Lung (tissue), 13 donors: ENCODE measurements around the gene LHCGR. TPM values are rescaled to one million over a fixed set of nuclear protein-coding genes. Genes with fewer than 3 reads are reported as not detected.

ENCODE experiments used
- ATAC-seq: fragments of 200-7000 bp; cut with Tn5 transposase; one replicate; pipeline ENCODE4 v1.9.1; 2020; ENCODE audit warnings: moderate number of reproducible peaks; ENCODE audit not compliant: insufficient read depth, low FRiP score
- DNase-seq, 3 donors: peaks; one replicate each; pipeline ENCODE4 v3.0.0-alpha.2; 2013 to 2017
- H3K27ac ChIP-seq, 2 donors: one replicate each; pipeline ENCODE4 v1.5.1; 2013; ENCODE audit warnings: mild to moderate bottlenecking in 2 of 2, moderate library complexity in 2 of 2, control low read depth in 1 of 2, inconsistent platforms in 1 of 2, low read depth in 1 of 2, low read length in 1 of 2
- H3K27me3 ChIP-seq, 3 donors: one replicate each; pipeline ENCODE4 v1.5.1; 2013; ENCODE audit warnings: low read length in 2 of 3; ENCODE audit not compliant: control insufficient read depth in 3 of 3, insufficient read depth in 3 of 3
- H3K36me3 ChIP-seq, 4 donors: one replicate each; pipeline ENCODE4 v1.5.1; 2013; ENCODE audit warnings: low read length in 4 of 4, mild to moderate bottlenecking in 1 of 4, moderate library complexity in 1 of 4; ENCODE audit not compliant: control insufficient read depth in 4 of 4, insufficient read depth in 4 of 4
- H3K4me1 ChIP-seq, 5 donors: one replicate each; pipeline ENCODE4 v1.5.1; 2013; ENCODE audit warnings: low read length in 5 of 5, mild to moderate bottlenecking in 2 of 5, moderate library complexity in 1 of 5; ENCODE audit not compliant: control insufficient read depth in 5 of 5, insufficient read depth in 5 of 5
- H3K4me3 ChIP-seq: one replicate; pipeline ENCODE4 v1.5.1; 2013; ENCODE audit warnings: mild to moderate bottlenecking, control low read depth, moderate library complexity
- H3K9ac ChIP-seq, 2 donors: one replicate each; pipeline ENCODE4 v1.5.1; 2013; ENCODE audit warnings: low read length in 2 of 2, control low read depth in 1 of 2; ENCODE audit not compliant: insufficient read depth in 1 of 2
- H3K9me3 ChIP-seq, 4 donors: one replicate each; pipeline ENCODE4 v1.5.1; 2013; ENCODE audit warnings: low read length in 3 of 4, mild to moderate bottlenecking in 1 of 4, moderate library complexity in 1 of 4; ENCODE audit not compliant: control insufficient read depth in 4 of 4, insufficient read depth in 3 of 4
- CTCF ChIP-seq: IDR thresholded peaks from 2 replicates; pipeline ENCODE4 v1.5.1; 2012; ENCODE audit warnings: mild to moderate bottlenecking; ENCODE audit errors: control extremely low read depth, extremely low read depth
- WGBS, 2 donors: extraction: QIAGEN DNeasy Blood & Tissue Kit; methylation state at CpG; one replicate each; pipeline ENCODE4 v1.1.7; 2013; 5-methylcytosine and 5-hydroxymethylcytosine counted together
- polyA plus RNA-seq, 2 donors: library from polyadenylated mRNA; stranded (reverse); fragments of 200-250 nt; gene quantifications; one replicate each; pipeline ENCODE4 v1.2.1, GENCODE V29; 2013
- small RNA-seq: library from RNA; depleted of rRNA; stranded (forward); fragments of <200 nt; gene quantifications from one replicate; pipeline ENCODE3, GENCODE V24; 2014; ENCODE audit warnings: low replicate concordance
- total RNA-seq, 2 donors: library from RNA; depleted of rRNA in 1 of 2; stranded (reverse); fragments of >200 nt in 1 of 2; gene quantifications; one replicate each; pipeline ENCODE4 v1.2.1, GENCODE V29; 2014 to 2021
- donor health status: control.
- donor health status: control.
- donor health status: Bipolar disorder and iron deficiency.
- donor health status: healthy.
- donor health status: DM: yes; HTN: yes; CAD: no.

LHCGR gene
- total and polyA plus RNA-seq, 4 donors = 0.02 to 0.26 (median 0.09) TPM

DNA sequence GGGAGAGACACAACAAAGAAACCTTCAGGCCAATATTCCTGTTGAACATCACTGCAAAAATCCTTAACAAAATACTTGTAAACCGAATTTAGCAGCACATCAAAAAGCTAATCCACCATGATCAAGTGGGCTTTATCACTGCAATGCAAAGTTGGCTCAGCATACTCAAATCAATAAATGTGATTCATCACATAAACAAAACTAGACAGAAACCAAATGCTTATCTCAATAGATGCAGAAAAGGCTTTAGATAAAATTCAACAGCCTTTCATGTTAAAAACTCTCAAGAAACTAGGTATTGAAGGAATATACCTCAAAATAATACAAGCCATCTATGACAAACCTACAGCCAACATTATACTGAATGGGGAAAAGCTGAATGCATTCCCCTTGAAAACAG is 117.3 kb downstream of the LHCGR start:
- no peak for TF ChIP-seq CTCF
- Histone ChIP-seq H3K4me3 (no peak overlapping the region), H3K27me3 (no peaks in the 10 kb centered on the region), H3K36me3 (no peaks in the 10 kb centered on the region), H3K27ac (no peak overlapping the region), H3K9ac (no peak overlapping the region), H3K4me1 (no peaks in the 10 kb centered on the region), H3K9me3 (peaks cover 0 to 6% (median 0%) of the 10 kb centered on the region in 4 donors)
- DNase-seq = no peak
- WGBS, 2 donors = 52 to 70% methylated on average over 1 of the region's 1 CpG
- no peak for ATAC-seq

Small RNA genes within 50 kb of the gene (small RNA-seq; reads per million reads assigned to genes)
- gene ELOBP3 = not detected

Other genes with a start within 250 kb of the LHCGR start
- gene STON1, start 225.6 kb downstream of the LHCGR start, total RNA-seq = 10 to 100 TPM; 13.4 to 35.2 TPM
- gene STON1, start 225.6 kb downstream of the LHCGR start, polyA plus RNA-seq = 1 to 10 TPM; 3.8 to 7.7 TPM
- gene GTF2A1L, start 137.9 kb downstream of the LHCGR start, total RNA-seq = 1 to 10 TPM in 1 of 2 donors, not detected in 1; 1.6 TPM
- gene GTF2A1L, start 137.9 kb downstream of the LHCGR start, polyA plus RNA-seq = under 1 TPM; 0.39 to 0.51 TPM